NCI-H748 treated with DMSO at 0.1 percent for 48 hours (cell line): ENCODE measurements around the gene LAG3.
"Not testable (repeated sequence)": the region's sequence is repeated elsewhere in the genome, so short reads cannot be mapped to it uniquely, and the experiment has no call there.

Experiments used
- DNase-seq: peaks from one replicate; lab custom pipeline; 2025; lab: John Stamatoyannopoulos, UW

Gene LAG3

DNA sequence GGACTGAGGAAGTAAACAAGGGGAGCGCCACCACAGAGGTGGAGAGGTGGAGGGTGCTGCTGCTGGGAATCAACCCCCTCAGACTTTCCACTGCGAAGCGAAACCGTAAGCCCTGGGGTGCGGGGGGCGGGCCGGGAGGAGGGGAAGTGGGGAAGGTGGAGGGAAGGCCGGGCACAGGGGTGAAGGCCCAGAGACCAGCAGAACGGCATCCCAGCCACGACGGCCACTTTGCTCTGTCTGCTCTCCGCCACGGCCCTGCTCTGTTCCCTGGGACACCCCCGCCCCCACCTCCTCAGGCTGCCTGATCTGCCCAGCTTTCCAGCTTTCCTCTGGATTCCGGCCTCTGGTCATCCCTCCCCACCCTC is at the start of gene LAG3:
Gene LAG3, plus strand, starts transcription at position 190 of the 365 bp plus-strand sequence. CDS start 333 bp downstream, outside the sequence.
- DNase-seq, result no peak

DNA sequence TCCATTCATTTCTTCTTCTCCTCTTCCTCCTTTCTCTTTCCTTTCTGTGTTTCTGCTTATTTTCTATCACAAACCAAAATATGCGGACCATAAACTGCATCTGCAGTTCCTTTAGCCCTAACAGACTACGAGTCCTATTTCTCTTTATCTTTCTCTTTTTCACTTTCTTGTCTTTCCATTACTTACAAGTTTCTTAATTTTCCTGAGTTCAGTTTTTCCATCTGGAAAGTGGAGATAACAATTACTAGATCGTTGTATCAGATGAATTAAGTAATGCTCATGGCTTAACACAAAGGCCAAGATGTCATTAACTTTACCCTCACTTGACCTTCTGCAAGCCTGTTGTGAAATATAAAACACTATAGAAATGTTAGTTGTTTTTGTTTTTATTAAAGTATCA is 49.5 kb upstream of the LAG3 start:
- DNase-seq, result no peak

- DNase-seq, result peak; percentile 99
Measured at GRCh38 chr12:6723607-6724408, 48.5 kb upstream of the LAG3 start, which contains the start of gene COPS7A. Gene COPS7A, plus strand, starts transcription at chr12:6724046. Its CDS starts 611 bp downstream, at chr12:6724657.

GRCh38 chr12:6724409-6724797 is 47.9 kb upstream of the LAG3 start:
- peak; percentile 10 for DNase-seq

DNA sequence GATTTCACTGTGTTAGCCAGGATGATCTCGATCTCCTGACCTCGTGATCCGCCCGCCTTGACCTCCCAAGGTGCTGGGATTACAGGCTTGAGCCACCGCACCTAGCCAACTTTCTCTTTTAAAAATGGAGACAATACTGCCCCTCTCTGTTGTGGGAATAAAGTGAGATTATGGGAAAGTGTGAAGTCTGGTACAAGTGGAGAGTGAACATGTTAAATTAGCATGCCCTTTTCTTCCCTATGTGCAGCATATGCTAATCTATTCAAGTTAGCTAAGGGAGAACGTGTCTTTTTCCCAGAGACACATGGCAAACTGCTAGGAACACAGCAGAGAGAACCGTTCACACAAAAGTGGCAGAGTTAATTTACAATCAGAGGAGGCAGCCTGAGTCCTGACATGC is 47.0 kb upstream of the LAG3 start:
- DNase-seq, result no peak

GRCh38 chr12:6729186-6729585 is 43.1 kb upstream of the LAG3 start:
- DNase-seq, result no peak

DNA sequence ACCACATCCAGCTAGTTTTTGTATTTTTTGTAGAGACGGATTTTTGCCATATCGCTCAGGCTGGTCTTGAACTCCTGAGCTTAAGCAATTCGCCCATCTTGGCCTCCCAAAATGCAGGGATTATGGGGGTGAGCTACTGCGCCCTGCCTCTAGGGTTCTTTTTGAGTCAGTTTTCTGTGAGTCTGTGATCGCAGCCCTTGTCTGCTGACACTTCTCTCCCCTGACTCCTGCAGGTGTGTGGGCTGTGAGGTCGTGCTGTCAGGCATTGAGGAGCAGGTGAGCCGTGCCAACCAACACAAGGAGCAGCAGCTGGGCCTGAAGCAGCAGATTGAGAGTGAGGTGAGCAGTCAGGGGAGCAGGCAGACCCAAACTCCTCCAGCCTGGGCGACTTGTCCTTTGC is 42.2 kb upstream of the LAG3 start:
- DNase-seq, result no peak

DNA sequence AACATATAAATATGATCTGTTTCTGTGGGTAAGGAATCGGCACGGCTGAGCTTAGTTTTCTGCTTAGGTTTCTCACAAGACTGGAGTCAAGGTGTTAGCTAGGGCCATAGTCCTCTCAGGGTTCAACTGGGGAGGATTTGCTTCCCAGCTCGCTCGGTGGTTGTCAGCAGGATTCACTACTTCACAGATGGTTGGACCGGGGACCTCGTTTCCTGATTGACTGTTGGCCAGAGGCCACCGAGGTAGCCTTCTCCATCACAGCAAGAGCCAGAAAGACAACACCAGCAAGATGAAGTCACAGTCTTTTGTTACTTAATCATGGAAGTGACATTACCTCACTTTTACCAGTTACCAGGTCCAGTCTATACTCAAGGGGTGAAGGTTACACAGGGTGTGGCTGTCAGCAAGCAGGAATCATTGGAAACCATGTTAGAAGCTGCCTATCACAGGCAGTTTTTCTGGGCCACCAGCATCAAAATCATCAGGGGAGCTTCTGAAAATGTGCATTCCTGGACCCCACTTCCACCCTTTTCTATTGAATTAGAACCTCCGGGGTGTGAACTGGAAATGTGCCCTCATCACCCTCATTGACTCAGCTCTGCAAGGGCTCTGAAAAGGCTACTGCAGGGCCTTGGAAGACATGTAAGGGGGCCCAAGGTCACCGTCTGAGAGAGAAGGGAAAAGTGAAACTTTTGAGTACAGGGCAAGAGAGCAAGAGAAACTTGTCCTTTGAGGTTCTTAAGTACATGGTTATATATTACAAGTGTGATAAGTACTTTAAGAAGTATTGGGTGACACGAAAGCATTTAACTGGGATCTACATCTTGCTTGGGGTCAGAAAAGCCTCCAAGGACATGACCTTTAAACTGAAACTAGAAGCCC is 37.6 kb upstream of the LAG3 start:
- DNase-seq, result no peak

DNA sequence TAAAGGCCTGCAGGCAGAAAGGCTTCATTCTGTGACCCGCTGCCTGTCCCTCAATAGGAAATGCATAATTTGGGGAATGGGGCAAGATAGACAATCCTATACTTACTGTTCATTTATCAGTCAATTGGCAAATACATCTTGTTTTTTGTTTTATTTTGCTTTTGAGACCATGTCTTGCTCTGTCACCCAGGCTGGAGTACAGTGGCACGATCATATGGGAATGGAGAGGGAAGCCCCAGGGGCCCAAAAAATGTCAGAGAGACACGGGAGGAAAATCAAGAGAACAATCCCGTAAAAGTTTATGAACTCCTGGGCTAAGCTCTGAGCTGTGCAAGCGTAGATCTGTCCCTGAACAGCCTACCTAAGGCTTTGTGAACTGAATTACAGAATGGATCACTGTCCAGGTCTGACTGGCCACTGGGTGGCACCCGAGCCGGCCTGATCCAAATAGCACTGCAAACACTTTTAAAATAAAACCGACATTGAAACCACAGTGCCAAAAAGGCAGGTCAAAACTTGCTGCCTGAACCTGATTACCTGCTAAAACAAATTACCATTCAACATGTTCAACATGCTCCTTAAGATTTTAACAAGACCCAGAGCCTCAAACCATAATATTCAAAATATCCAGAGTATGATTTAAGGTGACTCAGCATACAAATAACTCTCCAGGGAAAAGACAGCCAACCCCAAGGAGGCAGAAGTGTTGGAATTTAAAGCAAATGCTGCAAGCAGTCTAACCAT is 36.7 kb upstream of the LAG3 start:
- peak; percentile 26 for DNase-seq

DNA sequence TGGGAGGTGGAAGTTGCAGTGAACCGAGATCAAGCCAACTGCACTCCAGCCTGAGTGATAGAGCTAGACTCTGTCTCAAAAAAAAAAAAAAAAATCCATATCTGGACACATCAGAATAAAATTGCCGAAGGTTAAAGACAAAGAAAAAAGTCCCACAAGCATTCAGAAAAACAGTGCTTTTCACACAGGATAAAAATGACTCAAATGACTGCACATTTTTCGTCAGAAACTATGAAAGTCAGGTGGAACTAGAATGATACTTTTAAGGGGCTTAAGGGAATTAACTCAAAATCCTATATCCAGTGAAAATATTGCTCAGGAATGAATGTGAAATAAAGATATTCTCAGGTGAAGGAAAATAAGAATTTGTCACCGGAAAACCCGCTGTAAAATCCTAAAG is 35.6 kb upstream of the LAG3 start:
- DNase-seq, result no peak

GRCh38 chr12:6742080-6742479 is 30.2 kb upstream of the LAG3 start:
- not testable (repeated sequence) for DNase-seq

- no peak for DNase-seq
Measured at GRCh38 chr12:6742834-6743233, 29.5 kb upstream of the LAG3 start.

- DNase-seq, result not testable (repeated sequence)
Measured at GRCh38 chr12:6743300-6743699, 29.0 kb upstream of the LAG3 start.

GRCh38 chr12:6745741-6746525 is 26.4 kb upstream of the LAG3 start:
- DNase-seq, result no peak

- no peak for DNase-seq
Measured at GRCh38 chr12:6747216-6747615, 25.1 kb upstream of the LAG3 start.

DNA sequence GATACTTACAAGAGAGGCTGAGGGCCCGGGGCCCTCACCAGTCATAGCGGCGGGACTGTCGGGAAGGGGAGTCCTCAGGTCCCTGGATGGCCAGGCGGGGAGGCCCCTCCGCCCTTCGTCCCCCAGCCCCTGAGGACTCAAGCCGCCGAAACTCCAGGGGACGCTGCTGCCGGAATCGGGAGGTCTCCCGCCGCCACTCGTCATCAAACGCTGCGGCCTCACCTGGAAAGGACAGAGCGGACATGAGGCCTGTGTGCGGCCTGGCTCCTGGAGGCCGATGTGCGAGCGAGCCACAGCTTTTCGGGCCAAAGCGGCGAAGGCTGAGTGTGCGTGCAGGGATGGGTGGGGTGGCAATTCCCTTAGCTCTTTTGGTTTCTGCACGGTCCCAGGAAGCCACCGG is 23.6 kb upstream of the LAG3 start:
- no peak for DNase-seq

GRCh38 chr12:6750506-6750905 is 21.8 kb upstream of the LAG3 start:
- no peak for DNase-seq

GRCh38 chr12:6751767-6752166 is 20.6 kb upstream of the LAG3 start:
- no peak for DNase-seq

GRCh38 chr12:6752167-6752920 is 20.0 kb upstream of the LAG3 start:
- no peak for DNase-seq

- DNase-seq, result peak; percentile 85
Measured at GRCh38 chr12:6752921-6753771, 19.2 kb upstream of the LAG3 start, which contains the start of gene MLF2. Gene MLF2, minus strand, starts transcription at chr12:6753141. Its CDS starts 807 bp downstream, at chr12:6752334.
